Mesenteric fat pad (tissue), 1 donor: Measurements from ENCODE around the gene VWA7. TPM values are rescaled to one million over a fixed set of nuclear protein-coding genes. Genes with fewer than 3 reads are reported as not detected.

Experiments
- total RNA-seq: library from RNA; stranded (reverse); fragmentation: NEBNext Ultra II Directional; extraction: Animal tissue kit (Norgen Biotek cat#: 25700); gene quantifications from one replicate; pipeline ENCODE4 v1.2.1, GENCODE V29; 2021
- donor health status: DM: yes; HTN: yes; CAD: no.

Gene VWA7
- total RNA-seq, 1 donor from 2014 or later: 0.77 TPM

Other genes with a start within 250 kb of the VWA7 start
- gene MCCD1, start 248.4 kb downstream of the VWA7 start, total RNA-seq: not detected
- 268 TPM for gene DDX39B, start 235.3 kb downstream of the VWA7 start, total RNA-seq
- gene ATP6V1G2, start 230.7 kb downstream of the VWA7 start, total RNA-seq: 1.1 TPM
- gene NFKBIL1, start 229.7 kb downstream of the VWA7 start, total RNA-seq: 11.4 TPM
- gene LTA, start 205.0 kb downstream of the VWA7 start, total RNA-seq: not detected
- 1.2 TPM for gene TNF, start 201.8 kb downstream of the VWA7 start, total RNA-seq
- 1.4 TPM for gene LTB, start 194.9 kb downstream of the VWA7 start, total RNA-seq
- gene LST1, start 191.1 kb downstream of the VWA7 start, total RNA-seq: 23.8 TPM
- gene NCR3, start 184.3 kb downstream of the VWA7 start, total RNA-seq: not detected
- gene AIF1, start 162.1 kb downstream of the VWA7 start, total RNA-seq: 60.1 TPM
- gene PRRC2A, start 156.6 kb downstream of the VWA7 start, total RNA-seq: 162 TPM
- 229 TPM for gene BAG6, start 124.7 kb downstream of the VWA7 start, total RNA-seq
- 3.3 TPM for gene APOM, start 121.4 kb downstream of the VWA7 start, total RNA-seq
- 21.6 TPM for gene C6orf47, start 116.5 kb downstream of the VWA7 start, total RNA-seq
- gene GPANK1, start 112.3 kb downstream of the VWA7 start, total RNA-seq: 10.5 TPM
- gene CSNK2B, start 111.2 kb downstream of the VWA7 start, total RNA-seq: 125 TPM
- gene LY6G5B, start 107.4 kb downstream of the VWA7 start, total RNA-seq: 15.5 TPM
- gene LY6G5C, start 96.3 kb downstream of the VWA7 start, total RNA-seq: 1.9 TPM
- 38.8 TPM for gene ABHD16A, start 74.0 kb downstream of the VWA7 start, total RNA-seq
- gene LY6G6F, start 70.5 kb downstream of the VWA7 start, total RNA-seq: not detected
- not detected for gene LY6G6D, start 62.0 kb downstream of the VWA7 start, total RNA-seq
- not detected for gene LY6G6C, start 55.6 kb downstream of the VWA7 start, total RNA-seq
- gene MPIG6B, start 54.0 kb downstream of the VWA7 start, total RNA-seq: not detected
- gene DDAH2, start 48.0 kb downstream of the VWA7 start, total RNA-seq: 123 TPM
- 408 TPM for gene CLIC1, start 40.8 kb downstream of the VWA7 start, total RNA-seq
- gene MSH5, start 37.3 kb downstream of the VWA7 start, total RNA-seq: 14.8 TPM
- gene SAPCD1, start 14.7 kb downstream of the VWA7 start, total RNA-seq: 2.0 TPM
- gene VARS1, start 18.4 kb upstream of the VWA7 start, total RNA-seq: 62.6 TPM
- gene LSM2, start 29.6 kb upstream of the VWA7 start, total RNA-seq: 25.7 TPM
- gene HSPA1L, start 38.0 kb upstream of the VWA7 start, total RNA-seq: 0.84 TPM
- 139 TPM for gene HSPA1A, start 38.2 kb upstream of the VWA7 start, total RNA-seq
- 111 TPM for gene HSPA1B, start 50.4 kb upstream of the VWA7 start, total RNA-seq
- 40.7 TPM for gene NEU1, start 85.5 kb upstream of the VWA7 start, total RNA-seq
- 0.51 TPM for gene SLC44A4, start 101.7 kb upstream of the VWA7 start, total RNA-seq
- gene EHMT2, start 120.4 kb upstream of the VWA7 start, total RNA-seq: 28.4 TPM
- gene ZBTB12, start 124.8 kb upstream of the VWA7 start, total RNA-seq: 2.9 TPM
- 60.8 TPM for gene C2, start 150.4 kb upstream of the VWA7 start, total RNA-seq
- 38.0 TPM for gene CFB, start 168.8 kb upstream of the VWA7 start, total RNA-seq
- 59.2 TPM for gene NELFE, start 181.6 kb upstream of the VWA7 start, total RNA-seq
- 52.5 TPM for gene SKIC2, start 181.8 kb upstream of the VWA7 start, total RNA-seq
- gene DXO, start 194.8 kb upstream of the VWA7 start, total RNA-seq: 17.1 TPM
- gene C4A, start 204.7 kb upstream of the VWA7 start, total RNA-seq: 36.2 TPM
- gene C4B, start 237.5 kb upstream of the VWA7 start, total RNA-seq: 32.7 TPM